Measurements from ENCODE around the gene COQ3. TPM values are rescaled to one million over a fixed set of nuclear protein-coding genes. Genes with fewer than 3 reads are reported as not detected.

COQ3 gene
- total RNA-seq, 1 experiment from 2014 or later, result 13.9 TPM

DNA sequence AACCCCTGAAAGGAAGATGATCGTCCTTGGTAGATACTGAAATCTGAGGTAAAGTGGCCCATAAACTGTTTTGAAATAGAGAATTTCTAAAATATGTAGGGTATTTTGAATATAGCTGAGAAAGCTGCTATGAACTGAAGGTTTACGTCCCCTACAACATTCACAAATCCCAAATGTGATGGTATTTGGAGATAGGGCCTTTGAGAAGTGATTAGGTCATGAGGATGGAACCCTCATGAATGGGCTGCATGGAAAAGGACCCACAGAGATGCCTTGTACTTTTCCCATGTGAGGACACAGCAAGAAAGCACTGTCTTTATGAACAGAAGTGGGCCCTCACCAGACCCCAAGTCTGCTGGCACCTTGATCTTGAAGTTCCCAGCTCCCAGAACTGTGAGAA, 37.9 kb upstream of the COQ3 start:
- Mint-ChIP-seq H3K4me1 (peaks cover 27% of the 10 kb centered on the region), H3K9me3 (no peaks in the 10 kb centered on the region), H3K27ac (no peak overlapping the region; the same call in 1 of the 2 replicates), H3K36me3 (peaks cover 2% of the 10 kb centered on the region), H3K4me3 (no peak overlapping the region), H3K27me3 (ENCODE audit: low read depth) (no peaks in the 10 kb centered on the region)
- POLR2A ChIA-PET, result no interaction called here
- CTCF ChIA-PET, result no interaction called here
- DNase-seq (ENCODE audit: low spot score) (no peak), ATAC-seq (no peak)
- TF ChIP-seq, protein P1, sequence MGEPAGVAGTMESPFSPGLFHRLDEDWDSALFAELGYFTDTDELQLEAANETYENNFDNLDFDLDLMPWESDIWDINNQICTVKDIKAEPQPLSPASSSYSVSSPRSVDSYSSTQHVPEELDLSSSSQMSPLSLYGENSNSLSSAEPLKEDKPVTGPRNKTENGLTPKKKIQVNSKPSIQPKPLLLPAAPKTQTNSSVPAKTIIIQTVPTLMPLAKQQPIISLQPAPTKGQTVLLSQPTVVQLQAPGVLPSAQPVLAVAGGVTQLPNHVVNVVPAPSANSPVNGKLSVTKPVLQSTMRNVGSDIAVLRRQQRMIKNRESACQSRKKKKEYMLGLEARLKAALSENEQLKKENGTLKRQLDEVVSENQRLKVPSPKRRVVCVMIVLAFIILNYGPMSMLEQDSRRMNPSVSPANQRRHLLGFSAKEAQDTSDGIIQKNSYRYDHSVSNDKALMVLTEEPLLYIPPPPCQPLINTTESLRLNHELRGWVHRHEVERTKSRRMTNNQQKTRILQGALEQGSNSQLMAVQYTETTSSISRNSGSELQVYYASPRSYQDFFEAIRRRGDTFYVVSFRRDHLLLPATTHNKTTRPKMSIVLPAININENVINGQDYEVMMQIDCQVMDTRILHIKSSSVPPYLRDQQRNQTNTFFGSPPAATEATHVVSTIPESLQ (CRISPR knock-in tag; IDR thresholded peaks at IDR 0.05), result no peak
- TF ChIP-seq FOXJ3 (CRISPR knock-in tag; IDR thresholded peaks at IDR 0.05; ENCODE audit: borderline replicate concordance), result no peak
- TF ChIP-seq, protein P2, sequence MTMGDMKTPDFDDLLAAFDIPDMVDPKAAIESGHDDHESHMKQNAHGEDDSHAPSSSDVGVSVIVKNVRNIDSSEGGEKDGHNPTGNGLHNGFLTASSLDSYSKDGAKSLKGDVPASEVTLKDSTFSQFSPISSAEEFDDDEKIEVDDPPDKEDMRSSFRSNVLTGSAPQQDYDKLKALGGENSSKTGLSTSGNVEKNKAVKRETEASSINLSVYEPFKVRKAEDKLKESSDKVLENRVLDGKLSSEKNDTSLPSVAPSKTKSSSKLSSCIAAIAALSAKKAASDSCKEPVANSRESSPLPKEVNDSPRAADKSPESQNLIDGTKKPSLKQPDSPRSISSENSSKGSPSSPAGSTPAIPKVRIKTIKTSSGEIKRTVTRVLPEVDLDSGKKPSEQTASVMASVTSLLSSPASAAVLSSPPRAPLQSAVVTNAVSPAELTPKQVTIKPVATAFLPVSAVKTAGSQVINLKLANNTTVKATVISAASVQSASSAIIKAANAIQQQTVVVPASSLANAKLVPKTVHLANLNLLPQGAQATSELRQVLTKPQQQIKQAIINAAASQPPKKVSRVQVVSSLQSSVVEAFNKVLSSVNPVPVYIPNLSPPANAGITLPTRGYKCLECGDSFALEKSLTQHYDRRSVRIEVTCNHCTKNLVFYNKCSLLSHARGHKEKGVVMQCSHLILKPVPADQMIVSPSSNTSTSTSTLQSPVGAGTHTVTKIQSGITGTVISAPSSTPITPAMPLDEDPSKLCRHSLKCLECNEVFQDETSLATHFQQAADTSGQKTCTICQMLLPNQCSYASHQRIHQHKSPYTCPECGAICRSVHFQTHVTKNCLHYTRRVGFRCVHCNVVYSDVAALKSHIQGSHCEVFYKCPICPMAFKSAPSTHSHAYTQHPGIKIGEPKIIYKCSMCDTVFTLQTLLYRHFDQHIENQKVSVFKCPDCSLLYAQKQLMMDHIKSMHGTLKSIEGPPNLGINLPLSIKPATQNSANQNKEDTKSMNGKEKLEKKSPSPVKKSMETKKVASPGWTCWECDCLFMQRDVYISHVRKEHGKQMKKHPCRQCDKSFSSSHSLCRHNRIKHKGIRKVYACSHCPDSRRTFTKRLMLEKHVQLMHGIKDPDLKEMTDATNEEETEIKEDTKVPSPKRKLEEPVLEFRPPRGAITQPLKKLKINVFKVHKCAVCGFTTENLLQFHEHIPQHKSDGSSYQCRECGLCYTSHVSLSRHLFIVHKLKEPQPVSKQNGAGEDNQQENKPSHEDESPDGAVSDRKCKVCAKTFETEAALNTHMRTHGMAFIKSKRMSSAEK (CRISPR knock-in tag; IDR thresholded peaks at IDR 0.05; ENCODE audit: borderline replicate concordance), result no peak
- TF ChIP-seq IRF2 (CRISPR knock-in tag; IDR thresholded peaks at IDR 0.05; ENCODE audit: borderline replicate concordance, low read depth), result no peak
- TF ChIP-seq ZNF232 (CRISPR knock-in tag; IDR thresholded peaks at IDR 0.05), result no peak
- no peak for TF ChIP-seq ZNF263 (CRISPR knock-in tag; IDR thresholded peaks at IDR 0.05; ENCODE audit: low read depth)
- no peak for TF ChIP-seq NR3C1 (CRISPR knock-in tag; conservative IDR thresholded peaks at IDR 0.05; ENCODE audit: low read depth)
- TF ChIP-seq, protein P3, sequence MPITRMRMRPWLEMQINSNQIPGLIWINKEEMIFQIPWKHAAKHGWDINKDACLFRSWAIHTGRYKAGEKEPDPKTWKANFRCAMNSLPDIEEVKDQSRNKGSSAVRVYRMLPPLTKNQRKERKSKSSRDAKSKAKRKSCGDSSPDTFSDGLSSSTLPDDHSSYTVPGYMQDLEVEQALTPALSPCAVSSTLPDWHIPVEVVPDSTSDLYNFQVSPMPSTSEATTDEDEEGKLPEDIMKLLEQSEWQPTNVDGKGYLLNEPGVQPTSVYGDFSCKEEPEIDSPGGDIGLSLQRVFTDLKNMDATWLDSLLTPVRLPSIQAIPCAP (CRISPR knock-in tag; IDR thresholded peaks at IDR 0.05), result no peak
- TF ChIP-seq RELA (CRISPR knock-in tag; IDR thresholded peaks at IDR 0.05; ENCODE audit: borderline replicate concordance), result no peak
- no peak for TF ChIP-seq ZNF396 (CRISPR knock-in tag; IDR thresholded peaks at IDR 0.05; ENCODE audit: borderline replicate concordance)
- no peak for TF ChIP-seq ZNF219 (CRISPR knock-in tag; IDR thresholded peaks at IDR 0.05; ENCODE audit: borderline replicate concordance)
- TF ChIP-seq, protein P4, sequence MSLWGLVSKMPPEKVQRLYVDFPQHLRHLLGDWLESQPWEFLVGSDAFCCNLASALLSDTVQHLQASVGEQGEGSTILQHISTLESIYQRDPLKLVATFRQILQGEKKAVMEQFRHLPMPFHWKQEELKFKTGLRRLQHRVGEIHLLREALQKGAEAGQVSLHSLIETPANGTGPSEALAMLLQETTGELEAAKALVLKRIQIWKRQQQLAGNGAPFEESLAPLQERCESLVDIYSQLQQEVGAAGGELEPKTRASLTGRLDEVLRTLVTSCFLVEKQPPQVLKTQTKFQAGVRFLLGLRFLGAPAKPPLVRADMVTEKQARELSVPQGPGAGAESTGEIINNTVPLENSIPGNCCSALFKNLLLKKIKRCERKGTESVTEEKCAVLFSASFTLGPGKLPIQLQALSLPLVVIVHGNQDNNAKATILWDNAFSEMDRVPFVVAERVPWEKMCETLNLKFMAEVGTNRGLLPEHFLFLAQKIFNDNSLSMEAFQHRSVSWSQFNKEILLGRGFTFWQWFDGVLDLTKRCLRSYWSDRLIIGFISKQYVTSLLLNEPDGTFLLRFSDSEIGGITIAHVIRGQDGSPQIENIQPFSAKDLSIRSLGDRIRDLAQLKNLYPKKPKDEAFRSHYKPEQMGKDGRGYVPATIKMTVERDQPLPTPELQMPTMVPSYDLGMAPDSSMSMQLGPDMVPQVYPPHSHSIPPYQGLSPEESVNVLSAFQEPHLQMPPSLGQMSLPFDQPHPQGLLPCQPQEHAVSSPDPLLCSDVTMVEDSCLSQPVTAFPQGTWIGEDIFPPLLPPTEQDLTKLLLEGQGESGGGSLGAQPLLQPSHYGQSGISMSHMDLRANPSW (CRISPR knock-in tag; conservative IDR thresholded peaks at IDR 0.05; ENCODE audit: low read depth), result no peak

DNA sequence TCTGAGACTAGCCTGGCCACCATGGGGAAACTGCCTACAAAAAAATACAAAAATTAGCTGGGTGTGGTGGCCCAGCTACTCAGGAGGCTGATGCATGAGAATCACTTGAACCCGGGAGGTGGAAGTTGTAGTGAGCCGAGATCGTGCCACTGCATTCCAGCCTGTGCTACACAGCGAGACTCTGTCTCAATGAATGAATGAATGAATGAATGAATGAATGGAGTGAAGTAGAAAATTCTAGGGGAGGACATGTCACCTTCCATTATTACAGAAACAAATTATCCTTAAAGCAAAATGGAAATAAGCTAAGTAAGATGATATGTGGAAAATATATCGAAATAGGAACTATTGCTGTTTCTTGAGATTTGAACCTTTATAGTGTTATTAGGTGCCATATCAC, 34.0 kb upstream of the COQ3 start:
- Mint-ChIP-seq H3K9me3 (no peaks in the 10 kb centered on the region), H3K36me3 (peaks cover 12% of the 10 kb centered on the region), H3K4me3 (peak overlapping the region; percentile 10; the same call in 1 of the 2 replicates), H3K27ac (no peak overlapping the region), H3K4me1 (peaks cover 53% of the 10 kb centered on the region), H3K27me3 (ENCODE audit: low read depth) (no peaks in the 10 kb centered on the region; the same call in 1 of the 2 replicates)
- no peak for DNase-seq (ENCODE audit: low spot score)
- TF ChIP-seq TEAD1 (CRISPR knock-in tag; IDR thresholded peaks at IDR 0.05) (no peak), ZNF671 (CRISPR knock-in tag; IDR thresholded peaks at IDR 0.05) (no peak), PRRX2 (CRISPR knock-in tag; IDR thresholded peaks at IDR 0.05) (no peak), TP53 (CRISPR knock-in tag; IDR thresholded peaks at IDR 0.05) (no peak), ZNF232 (CRISPR knock-in tag; IDR thresholded peaks at IDR 0.05) (no peak), TCF7 (CRISPR knock-in tag; IDR thresholded peaks at IDR 0.05; ENCODE audit: low read depth) (no peak), ZNF423 (CRISPR knock-in tag; IDR thresholded peaks at IDR 0.05) (no peak), TEAD4 (CRISPR knock-in tag; IDR thresholded peaks at IDR 0.05) (no peak), NFATC4 (CRISPR knock-in tag; IDR thresholded peaks at IDR 0.05) (no peak), NR1H2 (CRISPR knock-in tag; IDR thresholded peaks at IDR 0.05) (no peak)
- ATAC-seq, result no peak
- CTCF ChIA-PET, result no interaction called here
- POLR2A ChIA-PET, result no interaction called here

Measured in WTC11 (cell line).